Transverse colon (tissue), 3 donors: ENCODE measurements around the gene OLIG1.

Experiments
- CTCF ChIP-seq, 5 experiments: fragments of 200-600 bp in 3 of 5; fragments of 450-650 bp in 2 of 5; sonication (generic) in 3 of 5; IDR thresholded peaks; 1 replicate in 2 of 5; 2 replicates in 3 of 5; pipeline ENCODE4 v1.5.1; 2016 to 2017; ENCODE audit warnings: antibody characterized with exemption in 5 of 5, inconsistent platforms in 3 of 5, mild to moderate bottlenecking in 2 of 5, moderate library complexity in 1 of 5
- POLR2A ChIP-seq: fragments of 450-650 bp; IDR thresholded peaks from one replicate; pipeline ENCODE4 v1.6.1; 2016; ENCODE audit warnings: antibody characterized with exemption, mild to moderate bottlenecking, moderate library complexity

GRCh38 chr21:33063907-33064622 is 5.9 kb upstream of the OLIG1 start:
- TF ChIP-seq CTCF (IDR thresholded peaks at IDR 0.05) (no peak), POLR2A (no peak)
